GM19463 (cell line): ENCODE data around the gene ATP9B.

Source experiments
- ATAC-seq: cut with Tn5 transposase; IDR thresholded peaks from one replicate; pipeline ENCODE4 v1.9.1; 2021; ENCODE audit warnings: mild to moderate bottlenecking, moderate library complexity; ENCODE audit not compliant: unreplicated experiment

ATP9B gene

GRCh38 chr18:79422022-79422782 is 353.0 kb downstream of the ATP9B start:
- no peak for ATAC-seq

- no peak for ATAC-seq
Measured at GRCh38 chr18:79422783-79423165, 353.6 kb downstream of the ATP9B start.

GRCh38 chr18:79423211-79424007 is 354.2 kb downstream of the ATP9B start:
- ATAC-seq, result no peak

GRCh38 chr18:79424008-79424565 is 354.9 kb downstream of the ATP9B start:
- ATAC-seq, result no peak

GRCh38 chr18:79424880-79425568 is 355.8 kb downstream of the ATP9B start:
- no peak for ATAC-seq

DNA sequence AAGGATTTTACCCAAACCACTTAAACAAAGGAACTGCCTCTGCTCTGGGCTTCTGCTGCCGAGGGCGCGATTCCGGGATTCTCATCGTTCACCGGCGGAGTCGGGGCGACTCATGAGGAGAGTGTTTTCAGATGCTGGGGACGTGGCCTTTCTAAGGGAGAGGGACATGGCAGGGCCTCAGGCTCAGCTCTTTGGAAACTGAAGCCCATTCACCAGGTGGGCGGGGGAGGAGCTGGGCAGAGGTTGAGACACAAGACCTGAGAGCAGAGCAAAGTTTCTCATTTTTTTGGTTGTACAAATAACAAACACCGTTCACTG is 356.3 kb downstream of the ATP9B start:
- no peak for ATAC-seq

GRCh38 chr18:79426376-79427300 is 357.4 kb downstream of the ATP9B start:
- ATAC-seq, result no peak

DNA sequence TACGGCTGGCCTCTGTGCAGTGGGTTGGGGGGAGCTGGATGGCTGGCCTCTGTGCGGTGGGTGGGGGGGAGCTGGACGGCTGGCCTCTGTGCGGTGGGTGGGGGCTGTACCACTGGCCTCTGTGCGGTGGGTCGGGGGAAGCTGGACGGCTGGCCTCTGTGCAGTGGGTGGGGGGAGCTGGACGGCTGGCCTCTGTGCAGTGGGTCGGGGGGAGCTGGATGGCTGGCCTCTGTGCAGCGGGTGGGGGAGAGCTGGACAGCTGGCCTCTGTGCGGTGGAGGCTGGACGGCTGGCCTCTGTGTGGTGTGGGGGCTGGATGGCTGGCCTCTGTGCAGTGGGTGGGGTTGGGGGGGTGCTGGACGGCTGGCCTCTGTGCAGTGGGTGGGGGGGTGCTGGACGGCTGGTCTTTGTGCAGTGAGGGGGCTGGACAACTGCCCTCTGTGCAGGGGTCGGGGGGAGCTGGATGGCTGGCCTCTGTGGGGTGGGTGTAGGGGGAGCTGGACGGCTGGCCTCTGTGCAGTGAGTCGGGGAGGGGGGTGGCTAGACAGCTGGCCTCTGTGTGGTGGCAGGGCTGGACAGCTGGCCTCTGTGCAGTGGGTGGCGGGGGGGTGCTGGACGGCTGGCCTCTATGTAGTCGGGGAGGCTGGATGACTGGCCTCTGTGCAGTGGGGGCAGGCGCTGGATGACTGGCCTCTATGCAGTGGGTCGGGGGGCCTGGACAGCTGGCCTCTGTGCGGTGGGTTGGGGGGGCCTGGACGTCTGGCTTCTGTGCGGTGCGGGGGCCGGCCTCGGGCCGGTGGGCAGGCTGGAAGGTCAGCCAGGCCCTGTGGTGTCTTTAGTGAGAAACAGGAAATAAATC is 358.4 kb downstream of the ATP9B start:
- no peak for ATAC-seq
